Effector CD8-positive, alpha-beta T cell (primary cell): ENCODE measurements around the gene SPRY1.

Source experiments
- DNase-seq: peaks from one replicate; lab custom pipeline; 2025; lab: John Stamatoyannopoulos, UW
- total RNA-seq, 4 experiments: gene quantifications; one replicate each; lab custom pipeline; 2026; lab: John Stamatoyannopoulos, UW

SPRY1 gene, protein sequence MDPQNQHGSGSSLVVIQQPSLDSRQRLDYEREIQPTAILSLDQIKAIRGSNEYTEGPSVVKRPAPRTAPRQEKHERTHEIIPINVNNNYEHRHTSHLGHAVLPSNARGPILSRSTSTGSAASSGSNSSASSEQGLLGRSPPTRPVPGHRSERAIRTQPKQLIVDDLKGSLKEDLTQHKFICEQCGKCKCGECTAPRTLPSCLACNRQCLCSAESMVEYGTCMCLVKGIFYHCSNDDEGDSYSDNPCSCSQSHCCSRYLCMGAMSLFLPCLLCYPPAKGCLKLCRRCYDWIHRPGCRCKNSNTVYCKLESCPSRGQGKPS
- 1.3 to 26.5 (median 2.1) reads per million in 4 experiments for total RNA-seq

GRCh38 chr4:123396307-123397143, at the start of gene SPRY1:
Gene SPRY1 (plus strand): TSS chr4:123396795. CDS start chr4:123401592, 4,797 bp downstream.
- DNase-seq, result peak; percentile 55

DNA sequence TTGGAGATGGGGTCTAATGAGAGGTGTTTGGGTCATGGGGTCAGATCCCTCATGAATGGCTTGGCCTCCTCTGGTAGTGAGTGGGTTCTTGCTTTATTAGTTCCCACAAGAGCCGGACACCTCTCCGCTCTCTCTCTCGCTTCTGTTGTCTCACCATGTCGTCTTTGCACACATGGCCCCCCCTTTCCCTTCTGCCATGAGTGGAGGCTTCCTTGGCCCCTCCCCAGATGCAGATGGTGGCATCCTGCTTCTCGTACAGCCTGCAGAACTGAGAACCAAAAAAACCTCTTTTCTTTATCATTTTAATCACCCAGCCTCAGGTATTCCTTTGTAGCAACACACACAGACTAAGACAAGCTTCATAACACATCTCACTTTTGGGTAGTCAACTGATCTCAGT, 49.6 kb upstream of the SPRY1 start:
- no peak for DNase-seq

- DNase-seq, result no peak
These were observed 47.6 kb upstream of the SPRY1 start for GRCh38 chr4:123348946-123349345.

DNA sequence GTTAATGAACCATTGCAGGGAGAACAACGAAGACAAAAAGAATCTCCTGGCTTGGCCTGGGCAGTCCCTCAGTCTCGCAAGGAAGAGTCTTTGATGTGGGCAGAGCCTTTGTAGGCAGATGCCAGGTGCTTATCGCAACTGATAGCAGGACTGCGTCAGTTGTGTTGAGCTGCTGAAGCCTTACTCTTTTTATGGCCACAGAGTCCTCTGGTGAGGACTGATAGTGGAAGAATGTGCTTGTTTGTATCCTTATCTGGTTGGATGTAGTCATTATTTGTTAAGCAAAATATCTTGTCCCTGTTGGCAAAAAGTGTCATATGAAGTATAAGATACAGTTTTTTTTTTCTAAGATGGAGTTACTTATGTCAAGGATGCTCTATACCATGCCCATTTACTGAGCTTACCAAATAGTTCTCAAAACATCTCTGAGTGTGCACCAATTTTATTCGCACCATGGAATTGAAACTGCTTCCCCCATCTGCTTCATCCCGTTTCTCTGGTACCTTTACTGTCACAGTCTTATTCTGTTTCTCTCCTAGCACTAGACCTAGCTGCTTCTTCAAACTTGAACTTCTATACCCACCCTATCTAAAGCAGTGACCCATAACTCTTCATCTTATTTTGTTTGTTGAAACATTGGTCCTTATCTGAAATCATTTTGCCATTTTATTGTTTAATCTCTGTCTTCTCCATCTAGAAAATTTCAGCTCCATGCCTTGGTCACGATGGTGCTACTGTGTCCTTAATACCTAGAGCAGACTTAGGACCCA, 47.0 kb upstream of the SPRY1 start:
- no peak for DNase-seq

GRCh38 chr4:123350191-123350544, 46.4 kb upstream of the SPRY1 start:
- no peak for DNase-seq

- DNase-seq, result no peak
These were observed 45.9 kb upstream of the SPRY1 start for GRCh38 chr4:123350726-123351125.

DNA sequence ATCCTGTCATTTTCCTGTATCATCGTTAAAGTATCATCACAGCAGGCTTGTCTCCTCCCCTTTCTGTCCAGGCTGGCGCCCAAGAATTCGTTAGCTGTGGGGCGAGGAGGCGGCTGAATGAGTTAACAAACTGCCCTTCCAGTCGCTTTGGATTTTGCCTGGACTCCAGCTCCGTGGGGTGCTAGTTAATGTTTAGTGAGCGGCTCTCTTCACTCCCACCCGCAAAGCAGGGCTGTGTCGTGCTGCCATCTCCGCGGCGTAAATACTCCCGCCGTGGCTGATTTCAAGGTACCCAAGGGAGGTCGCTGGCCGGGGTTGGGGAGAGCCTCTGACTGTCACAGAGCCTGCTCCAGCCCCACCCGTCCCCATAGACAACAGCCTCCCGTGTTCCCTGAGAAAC, 44.9 kb upstream of the SPRY1 start:
- no peak for DNase-seq

- DNase-seq, result no peak
These were observed 44.2 kb upstream of the SPRY1 start for GRCh38 chr4:123352240-123352945.

GRCh38 chr4:123352966-123353365, 43.6 kb upstream of the SPRY1 start:
- DNase-seq, result no peak

DNA sequence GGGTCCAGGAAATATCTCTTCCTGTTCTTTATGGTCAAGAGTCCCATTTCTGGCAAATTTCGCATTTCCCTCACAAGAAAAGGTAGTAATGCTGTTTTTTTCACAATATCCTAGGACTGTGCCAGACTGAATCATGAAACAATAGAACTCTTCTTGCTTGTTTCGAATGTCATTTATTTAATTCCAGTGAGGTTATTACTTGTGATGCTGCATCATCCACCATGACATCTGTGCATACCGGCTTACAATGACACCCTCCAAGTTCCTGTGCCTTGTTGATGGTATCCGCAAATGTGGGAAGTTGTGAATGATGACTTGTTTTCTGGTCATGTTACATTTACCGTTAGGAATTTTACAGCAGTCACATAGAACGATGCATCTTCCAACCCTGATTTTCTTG, 42.9 kb upstream of the SPRY1 start:
- DNase-seq, result no peak

DNA sequence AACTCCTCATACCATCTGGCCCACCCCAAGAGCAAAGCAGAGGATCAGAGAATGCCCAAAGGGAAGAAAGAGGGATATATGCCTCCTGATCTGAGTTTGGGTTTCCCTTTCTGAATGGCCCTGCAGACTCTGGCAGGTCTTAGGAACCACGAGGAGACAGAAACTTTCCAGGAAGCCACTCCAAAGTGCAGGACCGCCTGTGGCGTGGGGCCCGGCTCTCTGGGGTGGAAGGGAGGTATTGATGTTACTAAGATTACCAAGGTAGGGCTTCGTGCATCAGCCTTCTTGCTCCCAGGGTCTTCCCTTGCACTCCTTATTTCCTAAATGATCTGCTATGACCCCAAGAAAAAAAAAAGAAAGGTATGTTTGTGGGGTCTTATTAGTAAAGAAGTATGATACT, 41.9 kb upstream of the SPRY1 start:
- DNase-seq, result no peak

- no peak for DNase-seq
These were observed 39.7 kb upstream of the SPRY1 start for GRCh38 chr4:123356921-123357320.

GRCh38 chr4:123359449-123360315, 36.9 kb upstream of the SPRY1 start:
- DNase-seq, result no peak

- no peak for DNase-seq
These were observed 35.3 kb upstream of the SPRY1 start for GRCh38 chr4:123361195-123361861.

DNA sequence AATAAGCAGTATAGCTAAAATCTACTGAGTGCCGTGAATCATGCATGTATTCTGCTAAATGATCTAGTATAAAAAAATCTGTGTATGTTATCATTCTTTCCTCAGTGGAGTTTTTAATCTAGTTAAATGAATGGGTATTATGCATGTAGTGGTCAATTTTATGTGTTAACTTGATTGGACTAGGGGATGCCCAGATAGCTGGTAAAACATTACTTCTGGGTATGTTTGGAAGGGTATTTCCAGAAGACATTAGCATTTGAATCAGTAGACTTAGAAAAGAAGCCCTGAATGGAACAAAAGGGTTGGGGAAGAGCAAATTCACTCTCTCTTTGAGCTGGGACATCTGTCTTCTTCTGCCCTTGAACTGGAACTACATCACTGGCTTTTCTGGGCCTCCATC, 34.5 kb upstream of the SPRY1 start:
- no peak for DNase-seq

GRCh38 chr4:123363729-123364128, 32.9 kb upstream of the SPRY1 start:
- no peak for DNase-seq

GRCh38 chr4:123364906-123365305, 31.7 kb upstream of the SPRY1 start:
- DNase-seq, result no peak

- no peak for DNase-seq
These were observed 31.2 kb upstream of the SPRY1 start for GRCh38 chr4:123365412-123365811.

DNA sequence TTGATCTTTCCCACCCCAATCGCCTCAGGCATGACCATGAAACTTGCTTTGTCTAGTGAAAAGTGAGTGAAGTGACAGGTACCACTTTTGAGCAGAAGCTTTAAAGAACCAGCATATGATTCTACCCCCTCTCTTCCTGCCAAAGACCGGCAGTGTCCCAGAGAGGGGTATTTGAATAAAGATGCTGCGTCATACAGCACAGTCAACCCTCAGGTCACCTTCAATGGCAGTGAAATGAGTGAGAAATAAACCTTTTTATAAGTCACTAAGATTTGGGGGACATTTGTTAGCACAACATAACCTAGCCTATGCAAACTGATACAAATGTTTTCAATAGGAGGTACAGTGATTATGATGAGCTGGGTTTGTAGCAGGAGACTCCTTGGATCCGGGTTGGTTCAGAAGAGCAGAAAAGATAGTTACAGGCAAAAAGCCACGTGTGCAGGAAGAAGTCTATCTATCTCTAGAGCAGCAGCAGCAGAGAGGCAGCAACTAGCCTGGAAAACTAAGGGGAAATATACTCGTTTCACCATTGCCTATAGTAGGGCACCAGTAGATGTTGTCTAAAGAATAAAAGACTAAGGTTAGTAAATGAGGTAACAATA, 30.3 kb upstream of the SPRY1 start:
- no peak for DNase-seq

GRCh38 chr4:123378794-123379193, 17.8 kb upstream of the SPRY1 start:
- no peak for DNase-seq
